NCI-H2227 (cell line): Measurements from ENCODE around the gene PRKN.
"Not testable (repeated sequence)": the region's sequence is repeated elsewhere in the genome, so short reads cannot be mapped to it uniquely, and the experiment has no call there.

ENCODE experiments used
- DNase-seq: peaks from one replicate; lab custom pipeline; 2025; ENCODE audit not compliant: unreplicated experiment; lab: John Stamatoyannopoulos, UW

PRKN gene

DNA sequence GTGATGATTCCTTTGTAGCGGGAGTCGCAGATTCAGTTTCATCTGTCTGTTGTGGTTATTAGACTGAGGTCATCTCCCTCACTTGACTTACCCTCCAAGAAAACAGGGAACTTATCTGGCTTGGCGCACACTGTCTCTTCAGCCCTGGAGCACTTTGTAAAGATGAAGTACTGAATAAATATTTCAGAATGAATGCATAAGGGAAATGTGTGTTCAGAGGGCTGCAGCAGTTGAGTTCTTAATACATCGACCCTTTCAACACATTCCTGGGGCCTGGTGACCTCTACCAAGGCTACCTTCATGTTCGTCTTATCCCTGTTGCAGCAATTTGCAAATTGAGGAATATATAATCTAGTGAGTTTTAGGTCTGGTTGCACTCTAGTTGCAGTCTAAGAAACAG lies 801.2 kb downstream of the PRKN start:
- no peak for DNase-seq

DNA sequence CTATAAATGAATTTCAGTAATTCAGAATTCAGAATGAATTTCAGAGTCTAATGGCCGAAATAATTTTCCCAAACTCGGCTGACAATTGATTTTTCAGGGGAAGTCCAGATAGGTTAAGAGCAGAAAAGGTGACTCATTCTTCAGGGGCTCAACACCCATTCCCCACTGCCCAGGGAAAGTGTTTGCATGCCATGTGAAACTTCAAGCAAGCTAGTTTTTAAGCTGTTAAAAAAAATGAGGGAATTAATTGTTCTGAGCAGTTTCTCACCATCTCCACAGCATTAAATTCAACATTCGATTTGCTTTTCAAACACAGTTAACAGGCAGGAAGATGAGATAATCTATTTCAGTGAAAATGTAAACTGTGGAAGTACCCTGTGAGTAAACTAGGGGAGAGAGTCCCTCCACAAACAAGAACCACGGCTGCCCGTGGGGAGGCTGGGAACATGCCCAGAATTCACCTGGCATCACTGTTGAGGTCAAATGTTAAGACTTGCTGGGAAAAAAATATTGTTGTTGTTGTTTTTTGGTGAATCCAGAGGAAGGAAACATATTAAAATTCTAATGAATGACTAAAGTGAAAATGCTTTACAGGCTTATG lies 803.0 kb downstream of the PRKN start:
- no peak for DNase-seq

DNA sequence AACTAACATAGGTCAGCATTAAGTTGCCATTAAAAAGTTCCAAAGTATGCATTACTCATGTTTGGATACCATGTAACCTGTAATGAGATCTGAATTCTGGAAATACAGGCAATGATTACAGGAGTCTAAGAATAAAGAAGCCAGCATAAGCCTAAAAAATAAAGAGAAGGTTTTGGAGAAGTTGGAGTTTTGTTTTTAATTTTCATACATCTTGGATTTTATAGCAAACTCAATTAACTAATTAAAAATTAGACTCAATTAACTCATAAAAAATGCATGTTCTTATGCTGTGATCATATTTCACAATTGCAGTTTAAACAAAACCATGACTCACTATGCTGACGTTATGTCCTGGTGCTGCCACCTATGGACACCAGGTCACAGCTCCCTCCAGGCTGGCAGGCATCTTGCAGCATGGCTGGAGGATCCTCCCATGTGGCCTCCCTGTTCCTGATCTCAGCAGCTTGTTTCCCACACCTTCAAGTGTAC lies 804.9 kb downstream of the PRKN start:
- no peak for DNase-seq

- no peak for DNase-seq
Observed at GRCh38 chr6:161921602-161922395, 805.8 kb downstream of the PRKN start.

GRCh38 chr6:161919691-161920090 lies 807.9 kb downstream of the PRKN start:
- DNase-seq = no peak

DNA sequence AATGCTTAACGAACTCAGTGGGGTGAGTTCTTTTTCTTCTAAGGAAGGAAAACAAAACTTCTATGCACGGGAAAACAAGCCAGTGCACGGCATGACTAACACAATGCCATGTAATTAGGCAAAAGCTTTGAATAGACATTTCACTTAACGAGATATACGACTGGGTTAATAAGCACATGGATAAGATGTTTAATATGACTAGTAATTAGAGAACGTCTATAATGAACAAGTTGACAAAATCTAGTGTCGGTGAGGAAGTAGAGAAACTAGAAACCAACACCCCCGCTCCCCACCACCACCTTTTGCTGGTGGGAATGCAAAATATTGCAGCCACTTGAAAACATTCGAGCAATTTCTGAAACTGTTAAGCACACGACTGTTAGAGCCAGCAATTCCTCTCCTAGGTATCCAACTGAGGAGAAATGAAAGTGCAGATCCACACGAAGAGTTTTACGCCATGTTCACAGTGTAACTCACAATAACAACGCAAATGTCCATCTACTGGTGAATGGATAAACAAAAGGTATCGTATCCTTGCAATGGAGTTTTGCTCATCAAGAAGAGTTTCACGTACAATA lies 808.8 kb downstream of the PRKN start:
- no peak for DNase-seq

- no peak for DNase-seq
Observed at GRCh38 chr6:161918109-161918531, 809.4 kb downstream of the PRKN start.

GRCh38 chr6:161917645-161918044 lies 809.9 kb downstream of the PRKN start:
- no peak for DNase-seq

DNA sequence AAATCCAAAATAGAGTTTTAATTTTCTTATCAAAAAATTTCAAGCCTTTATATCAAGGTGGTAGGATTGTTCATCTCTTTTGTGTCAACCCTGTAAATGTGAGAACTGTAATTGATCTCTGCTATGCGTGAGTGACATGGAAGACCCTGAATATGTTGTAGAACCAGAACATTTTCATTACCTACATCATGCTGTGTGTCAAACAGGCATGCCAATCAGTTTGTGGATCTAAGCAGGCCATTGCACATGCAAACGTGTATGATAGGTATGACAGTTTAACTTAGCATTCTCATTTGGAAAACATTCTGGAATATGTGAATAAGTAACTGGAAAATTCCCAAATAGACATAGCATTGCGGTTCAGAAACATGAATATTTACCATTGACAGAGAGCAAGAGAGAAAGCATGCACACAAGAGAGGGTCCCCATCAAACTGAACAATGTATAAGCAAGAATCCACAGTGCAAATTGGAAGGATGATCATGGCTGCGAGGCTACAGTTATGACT lies 812.1 kb downstream of the PRKN start:
- no peak for DNase-seq

DNA sequence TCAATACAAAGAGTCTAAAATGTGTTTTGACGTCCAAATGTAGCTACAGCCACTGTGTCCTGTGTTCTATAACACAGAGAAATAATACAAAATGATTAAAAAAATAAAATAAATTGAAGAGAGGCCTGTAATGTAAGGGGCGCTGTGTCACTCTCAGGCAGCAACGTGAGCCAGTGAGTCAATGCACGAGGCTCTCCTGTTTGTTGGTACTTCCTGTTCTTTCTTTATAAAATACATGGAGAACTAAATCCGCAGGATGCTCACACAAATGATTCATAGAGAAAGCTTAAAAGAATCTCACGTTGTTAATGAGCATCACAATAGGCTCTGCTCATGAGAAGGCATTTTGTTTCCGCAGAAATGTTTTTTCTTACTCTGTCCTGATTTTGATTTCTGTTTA lies 818.7 kb downstream of the PRKN start:
- no peak for DNase-seq

DNA sequence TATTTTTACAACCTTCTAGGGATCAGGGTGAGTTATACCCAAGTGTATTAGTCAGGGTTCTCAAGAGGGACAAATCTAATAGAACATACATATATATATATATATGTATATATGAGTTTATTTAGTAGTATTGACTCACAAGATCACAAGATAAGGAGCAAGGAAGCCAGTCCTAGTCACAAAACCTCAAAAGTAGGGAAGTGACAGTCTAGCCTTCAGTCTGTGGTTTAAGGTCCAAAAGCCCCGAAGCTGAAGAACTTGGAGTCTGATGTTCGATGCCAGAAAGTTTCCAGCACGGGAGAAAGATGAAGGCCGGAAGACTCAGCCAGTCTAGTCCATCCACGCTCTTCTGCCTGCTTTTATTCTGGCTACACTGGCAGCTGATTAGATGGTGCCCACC lies 821.0 kb downstream of the PRKN start:
- no peak for DNase-seq

- DNase-seq = no peak
Observed at GRCh38 chr6:161903584-161904212, 823.9 kb downstream of the PRKN start.

DNA sequence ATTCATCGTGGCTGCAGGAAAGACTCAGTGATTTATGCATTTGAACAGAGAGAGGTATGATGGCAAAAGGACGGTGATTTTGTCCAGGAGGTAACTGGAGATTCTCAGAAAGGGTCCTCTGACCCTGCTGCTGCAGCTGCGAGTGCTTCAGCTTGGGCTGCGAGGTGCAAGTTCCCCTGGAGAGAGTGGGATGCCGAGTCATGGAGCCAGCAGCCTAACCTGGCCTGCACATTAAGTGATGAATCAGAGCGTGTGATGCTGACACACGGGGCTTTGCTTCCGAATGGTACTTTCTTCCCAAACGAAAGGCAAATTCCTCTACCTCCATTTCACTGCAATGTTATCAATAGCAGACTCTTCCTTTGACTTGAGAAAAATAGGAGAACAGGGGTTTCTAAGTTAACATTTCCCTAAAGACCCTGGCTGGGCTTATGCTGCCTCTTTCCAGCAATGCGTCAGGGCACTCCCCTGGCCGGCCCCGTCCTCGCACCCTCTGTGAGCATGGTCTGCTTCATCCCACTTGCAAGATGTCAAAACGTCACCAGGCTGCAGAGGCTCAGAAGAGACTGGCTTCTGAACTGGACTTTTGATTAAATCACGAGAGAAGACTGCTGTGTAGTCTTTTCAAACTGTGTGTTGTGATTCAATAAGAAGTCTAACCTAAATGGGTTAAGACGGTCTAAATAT lies 825.7 kb downstream of the PRKN start:
- no peak for DNase-seq

- DNase-seq = no peak
Observed at GRCh38 chr6:161894436-161894835, 833.1 kb downstream of the PRKN start.

- no peak for DNase-seq
Observed at GRCh38 chr6:161891542-161891941, 836.0 kb downstream of the PRKN start.

GRCh38 chr6:161890832-161891297 lies 836.7 kb downstream of the PRKN start:
- no peak for DNase-seq

GRCh38 chr6:161890133-161890831 lies 837.3 kb downstream of the PRKN start:
- DNase-seq = no peak

DNA sequence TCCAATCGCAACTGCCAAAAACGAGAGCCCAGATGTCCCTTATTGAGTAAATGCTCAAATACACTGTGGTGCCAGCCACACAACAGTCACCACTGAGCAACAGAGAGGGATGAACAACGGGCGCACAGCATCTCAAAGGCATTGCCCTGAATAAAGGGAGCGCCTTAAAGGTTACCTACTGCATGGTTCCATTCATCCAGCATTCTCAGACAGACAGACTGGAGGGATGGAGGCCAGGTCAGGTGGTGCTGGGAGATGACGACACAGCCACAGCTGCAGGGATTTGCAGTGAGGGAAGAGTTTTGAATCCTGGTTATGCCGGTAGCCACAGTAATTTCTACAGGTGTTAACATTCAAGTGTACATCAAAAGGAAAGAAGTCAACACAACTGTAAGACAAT lies 838.2 kb downstream of the PRKN start:
- no peak for DNase-seq

GRCh38 chr6:161886545-161886944 lies 841.0 kb downstream of the PRKN start:
- DNase-seq = not testable (repeated sequence)

DNA sequence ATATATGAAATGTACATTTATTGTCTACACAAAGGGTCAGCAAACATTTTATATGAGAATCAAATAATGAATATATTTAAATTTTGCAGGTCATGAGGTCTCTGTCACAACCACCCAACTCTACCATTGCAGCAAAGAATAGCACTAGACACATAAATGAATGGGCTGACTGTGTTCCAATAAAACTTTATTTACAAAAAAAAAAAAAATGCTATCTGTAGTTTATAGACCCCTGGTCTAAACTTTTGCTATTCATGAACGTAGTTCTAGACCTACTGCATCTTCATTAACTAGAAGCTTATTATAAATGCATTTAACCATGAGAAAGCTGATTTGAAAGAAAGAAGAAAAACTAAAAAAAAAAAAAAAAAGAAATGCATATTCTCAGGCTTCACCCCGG lies 842.8 kb downstream of the PRKN start:
- no peak for DNase-seq
